Measurements from ENCODE around the gene CA10. TPM values are rescaled to one million over a fixed set of nuclear protein-coding genes. Genes with fewer than 3 reads are reported as not detected.

The CA10 gene
- total and polyA plus RNA-seq, 2 donors (not counting 3 experiments of a cell fraction or from before 2014, with no cell fraction given): not detected

- Histone ChIP-seq H2AFZ (ENCODE audit: low read depth, low read length) (no peak overlapping the region), H3K27ac (ENCODE audit: insufficient read depth, low read depth, low read length) (no peak overlapping the region), H3K36me3 (ENCODE audit: control insufficient read depth in 2 of 2, extremely low read depth in 1 of 2, insufficient read depth in 2 of 2, low read length in 2 of 2) (no peaks in the 10 kb centered on the region), H3K79me2 (ENCODE audit: control insufficient read depth, insufficient read depth, low read length) (no peaks in the 10 kb centered on the region), H3K27me3 (ENCODE audit: control insufficient read depth in 2 of 2, insufficient read depth in 2 of 2, low read length in 2 of 2) (no peaks in the 10 kb centered on the region), H4K20me1 (replicated peaks; ENCODE audit: control insufficient read depth, extremely low read depth, insufficient read depth, low read length) (no peaks in the 10 kb centered on the region), H3K9ac (replicated peaks; ENCODE audit: extremely low read depth, insufficient read depth, low read length) (no peak overlapping the region), H3K9me3 (replicated peaks; ENCODE audit: control insufficient read depth, insufficient read depth, low read length) (peaks cover 2% of the 10 kb centered on the region), H3K9me1 (replicated peaks; ENCODE audit: control insufficient read depth, extremely low read depth, insufficient read depth, low read length) (no peaks in the 10 kb centered on the region), H3K4me1 (ENCODE audit: control insufficient read depth, extremely low read depth, insufficient read depth, low read length) (no peaks in the 10 kb centered on the region), H3K4me2 (ENCODE audit: insufficient read depth, low read length) (no peak overlapping the region), H3K4me3 (replicated peaks in 1 of 3; ENCODE audit: insufficient read depth in 1 of 3, low read depth in 1 of 3, low read length in 3 of 3) (no peak overlapping the region)
- FAIRE-seq: no peak
- ChIA-PET POLR2A (no interaction called here), CTCF (no interaction called here)
- no peak for DNase-seq (ENCODE audit: low read depth, low spot score)
- no peak for TF ChIP-seq POLR2AphosphoS5 (IDR thresholded peaks at IDR 0.05; ENCODE audit: insufficient read depth, low read depth, low read length)
- no peak for TF ChIP-seq JUN (IDR thresholded peaks at IDR 0.05; ENCODE audit: borderline replicate concordance, insufficient read depth, insufficient read length, low read depth)
- no peak for TF ChIP-seq FOS (IDR thresholded peaks at IDR 0.05; ENCODE audit: borderline replicate concordance, insufficient read depth, low read length)
- no peak for TF ChIP-seq MYC (IDR thresholded peaks at IDR 0.05; ENCODE audit: low read depth, low read length)
- no peak for TF ChIP-seq EZH2 (IDR thresholded peaks at IDR 0.05; ENCODE audit: borderline replicate concordance, low read depth, low read length, severe bottlenecking)
- no peak for TF ChIP-seq MAX (IDR thresholded peaks at IDR 0.05; ENCODE audit: insufficient read depth, insufficient read length)
- TF ChIP-seq, protein P1, sequence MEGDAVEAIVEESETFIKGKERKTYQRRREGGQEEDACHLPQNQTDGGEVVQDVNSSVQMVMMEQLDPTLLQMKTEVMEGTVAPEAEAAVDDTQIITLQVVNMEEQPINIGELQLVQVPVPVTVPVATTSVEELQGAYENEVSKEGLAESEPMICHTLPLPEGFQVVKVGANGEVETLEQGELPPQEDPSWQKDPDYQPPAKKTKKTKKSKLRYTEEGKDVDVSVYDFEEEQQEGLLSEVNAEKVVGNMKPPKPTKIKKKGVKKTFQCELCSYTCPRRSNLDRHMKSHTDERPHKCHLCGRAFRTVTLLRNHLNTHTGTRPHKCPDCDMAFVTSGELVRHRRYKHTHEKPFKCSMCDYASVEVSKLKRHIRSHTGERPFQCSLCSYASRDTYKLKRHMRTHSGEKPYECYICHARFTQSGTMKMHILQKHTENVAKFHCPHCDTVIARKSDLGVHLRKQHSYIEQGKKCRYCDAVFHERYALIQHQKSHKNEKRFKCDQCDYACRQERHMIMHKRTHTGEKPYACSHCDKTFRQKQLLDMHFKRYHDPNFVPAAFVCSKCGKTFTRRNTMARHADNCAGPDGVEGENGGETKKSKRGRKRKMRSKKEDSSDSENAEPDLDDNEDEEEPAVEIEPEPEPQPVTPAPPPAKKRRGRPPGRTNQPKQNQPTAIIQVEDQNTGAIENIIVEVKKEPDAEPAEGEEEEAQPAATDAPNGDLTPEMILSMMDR (IDR thresholded peaks at IDR 0.05; ENCODE audit: extremely low read depth in 1 of 2, insufficient read depth in 1 of 2, low read depth in 1 of 2, low read length in 2 of 2): no peak
- no peak for TF ChIP-seq POLR2A (IDR thresholded peaks at IDR 0.05; ENCODE audit: low read depth, low read length)
- intact Hi-C loops (cut with micrococcal nuclease) (no loop called here), dilution Hi-C loops (cut with MboI; ENCODE audit: extremely low pct_ligation_motif_present, low sequenced_read_pairs) (no loop called here)
- no TSS peak for BruUV-seq (replicated peaks)
Measured at GRCh38 chr17:52064791-52065211, 93.7 kb downstream of the CA10 start.
